Upper lobe of left lung (tissue), 6 donors: ENCODE data around the gene KLHL29. TPM values are rescaled to one million over a fixed set of nuclear protein-coding genes. Genes with fewer than 3 reads are reported as not detected.

Experiments
- ATAC-seq, 2 donors: fragments of 200-7000 bp; cut with Tn5 transposase; one replicate each; pipeline ENCODE4 v1.9.1; 2022; ENCODE audit warnings: mild to moderate bottlenecking in 2 of 2, moderate library complexity in 2 of 2; ENCODE audit not compliant: low FRiP score in 2 of 2
- DNase-seq, 2 donors: peaks; one replicate each; pipeline ENCODE4 v3.0.0-alpha.2; 2019 to 2020
- H3K27ac ChIP-seq, 4 donors: fragments of 200-600 bp; sonication (generic); one replicate each; pipeline ENCODE4 v1.5.1; 2016 to 2019
- H3K27me3 ChIP-seq, 4 donors: fragments of 200-600 bp; sonication (generic); one replicate each; pipeline ENCODE4 v1.5.1; 2017 to 2019
- H3K36me3 ChIP-seq, 4 donors: fragments of 200-600 bp; sonication (generic); one replicate each; pipeline ENCODE4 v1.5.1; 2016 to 2019
- H3K4me1 ChIP-seq, 4 donors: fragments of 200-600 bp; sonication (generic); one replicate each; pipeline ENCODE4 v1.5.1; 2018 to 2019
- H3K4me3 ChIP-seq, 4 donors: fragments of 200-600 bp; sonication (generic); one replicate each; pipeline ENCODE4 v1.5.1; 2017 to 2019; ENCODE audit warnings: mild to moderate bottlenecking in 2 of 4, moderate library complexity in 1 of 4
- H3K9me3 ChIP-seq, 4 donors: fragments of 200-600 bp; sonication (generic); one replicate each; pipeline ENCODE4 v1.5.1; 2018 to 2019
- CTCF ChIP-seq, 6 experiments: fragments of 450-650 bp in 4 of 6; fragments of 200-600 bp in 2 of 6; sonication (generic) in 2 of 6; IDR thresholded peaks; one replicate each; pipeline ENCODE4 v1.5.1; 2016 to 2019; ENCODE audit warnings: antibody characterized with exemption in 6 of 6
- EP300 ChIP-seq, 4 donors: sonication (generic); formaldehyde crosslinking; IDR thresholded peaks; one replicate each; pipeline ENCODE4 v1.5.1; 2017; ENCODE audit warnings: antibody characterized with exemption in 4 of 4, control low read depth in 2 of 4
- POLR2A ChIP-seq, 4 donors: fragments of 450-650 bp; IDR thresholded peaks; one replicate each; pipeline ENCODE4 v1.5.1; 2016 to 2017; ENCODE audit warnings: antibody characterized with exemption in 4 of 4, mild to moderate bottlenecking in 2 of 4
- POLR2AphosphoS5 ChIP-seq, 2 donors: sonication (generic); formaldehyde crosslinking; IDR thresholded peaks; one replicate each; pipeline ENCODE4 v1.5.1; 2017; ENCODE audit warnings: antibody characterized with exemption in 2 of 2
- WGBS, 2 donors: methylation state at CpG; one replicate each; pipeline ENCODE4 v1.1.5; 2017 to 2018; 5-methylcytosine and 5-hydroxymethylcytosine counted together
- total RNA-seq, 6 donors: library from RNA; depleted of rRNA in 4 of 6; stranded (reverse); fragments of >200 nt in 4 of 6; gene quantifications; one replicate each; pipeline versions ENCODE4 v1.1.0 to v1.2.1, GENCODE V29; 2016 to 2021
- donor health status: DM: no; HTN: no; CAD: no; lungs with moderate emphysema.
- donor health status: DM: no; HTN: yes; CAD: no; lungs with severe emphysema.

Gene KLHL29
- total RNA-seq, 6 donors from 2014 or later: 8.6 to 34.4 (median 18.2) TPM

- no peak overlapping the region for H3K4me3 ChIP-seq
- no peaks in the 10 kb centered on the region for H3K9me3 ChIP-seq
- TF ChIP-seq POLR2AphosphoS5 (IDR thresholded peaks at IDR 0.05) (no peak), EP300 (IDR thresholded peaks at IDR 0.05) (no peak), POLR2A (IDR thresholded peaks at IDR 0.05) (no peak), CTCF (IDR thresholded peaks at IDR 0.05) (no peak)
- no peaks in the 10 kb centered on the region for H3K4me1 ChIP-seq
- H3K27ac ChIP-seq: no peak overlapping the region
- ATAC-seq: no peak
- DNase-seq: no peak
- 82 to 85% methylated on average over 9 to 10 of the region's 10 CpGs for WGBS, 2 donors
- H3K36me3 ChIP-seq: no peaks in the 10 kb centered on the region
- no peaks in the 10 kb centered on the region for H3K27me3 ChIP-seq
Observed at GRCh38 chr2:23485841-23486683, 101.1 kb downstream of the KLHL29 start.

GRCh38 chr2:23486684-23487075, 101.7 kb downstream of the KLHL29 start:
- H3K4me3 ChIP-seq: no peak overlapping the region
- no peaks in the 10 kb centered on the region for H3K36me3 ChIP-seq
- H3K9me3 ChIP-seq: no peaks in the 10 kb centered on the region
- no peak for TF ChIP-seq CTCF (IDR thresholded peaks at IDR 0.05)
- TF ChIP-seq POLR2AphosphoS5 (IDR thresholded peaks at IDR 0.05): no peak
- TF ChIP-seq EP300 (IDR thresholded peaks at IDR 0.05): no peak
- TF ChIP-seq POLR2A (IDR thresholded peaks at IDR 0.05): no peak
- no peaks in the 10 kb centered on the region for H3K4me1 ChIP-seq
- H3K27ac ChIP-seq: no peak overlapping the region
- WGBS, 2 donors: 75 to 88% methylated on average over 3 to 5 of the region's 5 CpGs
- DNase-seq: no peak
- ATAC-seq: peak in 1 of 2 donors; percentile 33
- no peaks in the 10 kb centered on the region for H3K27me3 ChIP-seq

- TF ChIP-seq POLR2A (IDR thresholded peaks at IDR 0.05): no peak
- TF ChIP-seq EP300 (IDR thresholded peaks at IDR 0.05): no peak
- no peak for TF ChIP-seq CTCF (IDR thresholded peaks at IDR 0.05)
- TF ChIP-seq POLR2AphosphoS5 (IDR thresholded peaks at IDR 0.05): no peak
- Histone ChIP-seq H3K27me3 (no peaks in the 10 kb centered on the region), H3K36me3 (no peaks in the 10 kb centered on the region), H3K4me3 (no peak overlapping the region), H3K9me3 (no peaks in the 10 kb centered on the region), H3K4me1 (no peaks in the 10 kb centered on the region), H3K27ac (no peak overlapping the region)
- 81 to 88% methylated on average over 14 of the region's 14 CpGs for WGBS, 2 donors
- DNase-seq (no peak), ATAC-seq (no peak)
Observed at GRCh38 chr2:23487735-23488492, 102.9 kb downstream of the KLHL29 start.

GRCh38 chr2:23488584-23488983, 103.6 kb downstream of the KLHL29 start:
- ATAC-seq: no peak
- no peaks in the 10 kb centered on the region for H3K4me1 ChIP-seq
- no peaks in the 10 kb centered on the region for H3K36me3 ChIP-seq
- H3K27me3 ChIP-seq: no peaks in the 10 kb centered on the region
- no peak for DNase-seq
- no peaks in the 10 kb centered on the region for H3K9me3 ChIP-seq
- H3K27ac ChIP-seq: no peak overlapping the region
- no peak for TF ChIP-seq EP300 (IDR thresholded peaks at IDR 0.05)
- no peak for TF ChIP-seq POLR2AphosphoS5 (IDR thresholded peaks at IDR 0.05)
- TF ChIP-seq POLR2A (IDR thresholded peaks at IDR 0.05): no peak
- no peak for TF ChIP-seq CTCF (IDR thresholded peaks at IDR 0.05)
- 86 to 95% methylated on average over 4 of the region's 4 CpGs for WGBS, 2 donors
- no peak overlapping the region for H3K4me3 ChIP-seq
